ENCODE results near the gene SPP2. TPM values are rescaled to one million over a fixed set of nuclear protein-coding genes. Genes with fewer than 3 reads are reported as not detected.

Gene SPP2
- total and polyA plus RNA-seq, 2 donors (not counting 1 experiment from before 2014, with no cell fraction given): not detected

GRCh38 chr2:234083572-234084348 lies 33.3 kb downstream of the SPP2 start:
- Histone ChIP-seq H2AFZ (ENCODE audit: low read length) (no peak overlapping the region), H3K9me3 (ENCODE audit: control insufficient read depth, insufficient read depth, low read depth, low read length) (no peaks in the 10 kb centered on the region), H3K36me3 (ENCODE audit: control insufficient read depth, insufficient read depth, low read length) (no peaks in the 10 kb centered on the region), H3K4me3 (replicated peaks in 1 of 4; ENCODE audit: control extremely low read depth in 1 of 4, insufficient read depth in 1 of 4, low read depth in 3 of 4, low read length in 4 of 4) (no peak overlapping the region), H3K4me1 (ENCODE audit: control insufficient read depth, extremely low read depth, insufficient read depth, low read length) (no peaks in the 10 kb centered on the region), H3K27ac (ENCODE audit: insufficient read depth, low read length) (no peak overlapping the region), H3K9ac (ENCODE audit: insufficient read depth, low read length) (no peak overlapping the region), H3K27me3 (ENCODE audit: control insufficient read depth, insufficient read depth, low read length) (peaks cover 2% of the 10 kb centered on the region), H4K20me1 (ENCODE audit: control insufficient read depth, extremely low read depth, insufficient read depth, low read length) (no peaks in the 10 kb centered on the region), H3K4me2 (ENCODE audit: extremely low read depth, insufficient read depth, low read length) (no peak overlapping the region), H3K79me2 (ENCODE audit: control insufficient read depth, insufficient read depth, low read length) (no peaks in the 10 kb centered on the region)
- DNase-seq (ENCODE audit: low read depth in 2 of 2): no peak
- TF ChIP-seq EZH2 (IDR thresholded peaks at IDR 0.05; ENCODE audit: low read length, missing control alignments) (no peak), CTCF (conservative IDR thresholded peaks at IDR 0.05 in 1 of 2, IDR thresholded peaks at IDR 0.05 in 1 of 2; ENCODE audit: low read depth in 1 of 2, low read length in 2 of 2) (no peak)

GRCh38 chr2:234091432-234091879 lies 41.0 kb downstream of the SPP2 start:
- H3K79me2 ChIP-seq (ENCODE audit: control insufficient read depth, insufficient read depth, low read length): no peaks in the 10 kb centered on the region
- H3K27me3 ChIP-seq (ENCODE audit: control insufficient read depth, insufficient read depth, low read length): peaks cover 2% of the 10 kb centered on the region
- no peaks in the 10 kb centered on the region for H3K4me1 ChIP-seq (ENCODE audit: control insufficient read depth, extremely low read depth, insufficient read depth, low read length)
- no peak overlapping the region for H3K4me3 ChIP-seq (replicated peaks in 1 of 4; ENCODE audit: control extremely low read depth in 1 of 4, insufficient read depth in 1 of 4, low read depth in 3 of 4, low read length in 4 of 4)
- H3K4me2 ChIP-seq (ENCODE audit: extremely low read depth, insufficient read depth, low read length): peak overlapping the region; percentile 8
- H3K36me3 ChIP-seq (ENCODE audit: control insufficient read depth, insufficient read depth, low read length): no peaks in the 10 kb centered on the region
- H3K9me3 ChIP-seq (ENCODE audit: control insufficient read depth, insufficient read depth, low read depth, low read length): no peaks in the 10 kb centered on the region
- no peak overlapping the region for H3K27ac ChIP-seq (ENCODE audit: insufficient read depth, low read length)
- no peak overlapping the region for H2AFZ ChIP-seq (ENCODE audit: low read length)
- H3K9ac ChIP-seq (ENCODE audit: insufficient read depth, low read length): no peak overlapping the region
- peak; percentile 9 to 51 for DNase-seq (ENCODE audit: low read depth in 2 of 2)
- no peaks in the 10 kb centered on the region for H4K20me1 ChIP-seq (ENCODE audit: control insufficient read depth, extremely low read depth, insufficient read depth, low read length)
- TF ChIP-seq EZH2 (IDR thresholded peaks at IDR 0.05; ENCODE audit: low read length, missing control alignments) (no peak), CTCF (conservative IDR thresholded peaks at IDR 0.05 in 1 of 2, IDR thresholded peaks at IDR 0.05 in 1 of 2; ENCODE audit: low read depth in 1 of 2, low read length in 2 of 2) (no peak)

- peak in 1 of 2 donors; percentile 33 for DNase-seq (ENCODE audit: low read depth in 2 of 2)
- H3K27ac ChIP-seq (ENCODE audit: insufficient read depth, low read length): no peak overlapping the region
- no peak overlapping the region for H3K4me2 ChIP-seq (ENCODE audit: extremely low read depth, insufficient read depth, low read length)
- peaks cover 2% of the 10 kb centered on the region for H3K27me3 ChIP-seq (ENCODE audit: control insufficient read depth, insufficient read depth, low read length)
- no peak for TF ChIP-seq EZH2 (IDR thresholded peaks at IDR 0.05; ENCODE audit: low read length, missing control alignments)
- no peak for TF ChIP-seq CTCF (conservative IDR thresholded peaks at IDR 0.05 in 1 of 2, IDR thresholded peaks at IDR 0.05 in 1 of 2; ENCODE audit: low read depth in 1 of 2, low read length in 2 of 2)
- no peak overlapping the region for H3K4me3 ChIP-seq (replicated peaks in 1 of 4; ENCODE audit: control extremely low read depth in 1 of 4, insufficient read depth in 1 of 4, low read depth in 3 of 4, low read length in 4 of 4)
- no peak overlapping the region for H3K9ac ChIP-seq (ENCODE audit: insufficient read depth, low read length)
- no peaks in the 10 kb centered on the region for H3K36me3 ChIP-seq (ENCODE audit: control insufficient read depth, insufficient read depth, low read length)
- H3K79me2 ChIP-seq (ENCODE audit: control insufficient read depth, insufficient read depth, low read length): no peaks in the 10 kb centered on the region
- H2AFZ ChIP-seq (ENCODE audit: low read length): no peak overlapping the region
- H4K20me1 ChIP-seq (ENCODE audit: control insufficient read depth, extremely low read depth, insufficient read depth, low read length): no peaks in the 10 kb centered on the region
- no peaks in the 10 kb centered on the region for H3K4me1 ChIP-seq (ENCODE audit: control insufficient read depth, extremely low read depth, insufficient read depth, low read length)
- no peaks in the 10 kb centered on the region for H3K9me3 ChIP-seq (ENCODE audit: control insufficient read depth, insufficient read depth, low read depth, low read length)
Observed at GRCh38 chr2:234091883-234092282, 41.4 kb downstream of the SPP2 start.

All from fibroblast of lung (primary cell).